Midbrain (tissue), 1 donor: ENCODE data around the gene ATG4C.

ENCODE experiments used
- DNase-seq: peaks from one replicate; lab custom pipeline; 2025; lab: John Stamatoyannopoulos, UW

ATG4C gene

GRCh38 chr1:62841587-62842169, 57.7 kb downstream of the ATG4C start:
- peak; percentile 88 for DNase-seq

GRCh38 chr1:62844030-62844429, 60.1 kb downstream of the ATG4C start:
- no peak for DNase-seq

- DNase-seq, result no peak
These were observed 65.1 kb downstream of the ATG4C start for GRCh38 chr1:62849031-62849430.

- no peak for DNase-seq
These were observed 68.3 kb downstream of the ATG4C start for GRCh38 chr1:62852253-62852652.

- DNase-seq, result no peak
These were observed 73.0 kb downstream of the ATG4C start for GRCh38 chr1:62856960-62857359.

- DNase-seq, result no peak
These were observed 85.4 kb downstream of the ATG4C start for GRCh38 chr1:62869217-62869754.

- DNase-seq, result no peak
These were observed 86.2 kb downstream of the ATG4C start for GRCh38 chr1:62870148-62870547.

GRCh38 chr1:62875676-62876075, 91.7 kb downstream of the ATG4C start:
- DNase-seq, result peak; percentile 14

- no peak for DNase-seq
These were observed 92.6 kb downstream of the ATG4C start for GRCh38 chr1:62876535-62876934.

- DNase-seq, result no peak
These were observed 93.6 kb downstream of the ATG4C start for GRCh38 chr1:62877579-62877978.

GRCh38 chr1:62879962-62880361, 96.0 kb downstream of the ATG4C start:
- DNase-seq, result no peak

GRCh38 chr1:62882201-62883104, 98.5 kb downstream of the ATG4C start:
- no peak for DNase-seq

GRCh38 chr1:62884156-62884740, 100.3 kb downstream of the ATG4C start:
- DNase-seq, result no peak

- no peak for DNase-seq
These were observed 104.0 kb downstream of the ATG4C start for GRCh38 chr1:62887799-62888507.

GRCh38 chr1:62891956-62892562, 108.1 kb downstream of the ATG4C start:
- DNase-seq, result no peak

- DNase-seq, result no peak
These were observed 113.9 kb downstream of the ATG4C start for GRCh38 chr1:62897788-62898187.

GRCh38 chr1:62900566-62900965, 116.6 kb downstream of the ATG4C start:
- DNase-seq, result no peak

- DNase-seq, result no peak
These were observed 117.7 kb downstream of the ATG4C start for GRCh38 chr1:62901650-62902049.

- no peak for DNase-seq
These were observed 119.6 kb downstream of the ATG4C start for GRCh38 chr1:62903522-62903921.

GRCh38 chr1:62903982-62904855, 120.3 kb downstream of the ATG4C start:
- no peak for DNase-seq

GRCh38 chr1:62904856-62905225, 120.9 kb downstream of the ATG4C start:
- no peak for DNase-seq
